Right lobe of liver (tissue), 4 donors: ENCODE data around the gene STBD1.

ENCODE experiments used
- POLR2A ChIP-seq: fragments of 450-650 bp; IDR thresholded peaks from one replicate; pipeline ENCODE4 v1.6.1; 2017; ENCODE audit warnings: antibody characterized with exemption, mild to moderate bottlenecking
- TF ChIP-seq, protein P1 (sequence below), 4 donors: fragments of 200-600 bp in 3 of 4; fragments of 450-650 bp in 1 of 4; IDR thresholded peaks; one replicate each; pipeline versions ENCODE4 v1.5.1 to v1.8.0; 2016 to 2022; ENCODE audit warnings: antibody characterized with exemption in 4 of 4, mild to moderate bottlenecking in 2 of 4
- donor health status: DM: no; HTN: no; CAD: no.
- donor health status: DM: no; HTN: no; CAD: no.
- donor health status: DM: no; HTN: yes; CAD: no.

DNA sequence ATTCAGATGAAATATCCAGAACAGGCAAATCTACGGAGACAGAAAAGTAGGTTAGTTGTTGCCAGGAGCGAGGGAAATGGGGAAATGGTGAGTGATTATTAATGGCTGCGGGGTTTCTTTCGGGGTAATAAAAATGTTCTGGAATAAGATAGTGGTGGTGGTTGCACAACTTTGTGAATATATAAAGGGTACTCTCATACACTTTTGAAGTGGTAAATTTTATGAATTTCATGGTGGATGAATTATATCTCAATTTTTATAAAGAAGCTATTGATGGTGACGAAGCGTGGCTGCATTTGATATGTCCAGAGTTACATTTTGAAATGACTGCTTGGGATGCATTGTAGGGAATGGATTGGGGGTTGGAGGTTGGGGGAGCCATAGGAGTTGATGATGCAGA lies 38.7 kb upstream of the STBD1 start:
- no peak for TF ChIP-seq POLR2A
- TF ChIP-seq, protein P1, sequence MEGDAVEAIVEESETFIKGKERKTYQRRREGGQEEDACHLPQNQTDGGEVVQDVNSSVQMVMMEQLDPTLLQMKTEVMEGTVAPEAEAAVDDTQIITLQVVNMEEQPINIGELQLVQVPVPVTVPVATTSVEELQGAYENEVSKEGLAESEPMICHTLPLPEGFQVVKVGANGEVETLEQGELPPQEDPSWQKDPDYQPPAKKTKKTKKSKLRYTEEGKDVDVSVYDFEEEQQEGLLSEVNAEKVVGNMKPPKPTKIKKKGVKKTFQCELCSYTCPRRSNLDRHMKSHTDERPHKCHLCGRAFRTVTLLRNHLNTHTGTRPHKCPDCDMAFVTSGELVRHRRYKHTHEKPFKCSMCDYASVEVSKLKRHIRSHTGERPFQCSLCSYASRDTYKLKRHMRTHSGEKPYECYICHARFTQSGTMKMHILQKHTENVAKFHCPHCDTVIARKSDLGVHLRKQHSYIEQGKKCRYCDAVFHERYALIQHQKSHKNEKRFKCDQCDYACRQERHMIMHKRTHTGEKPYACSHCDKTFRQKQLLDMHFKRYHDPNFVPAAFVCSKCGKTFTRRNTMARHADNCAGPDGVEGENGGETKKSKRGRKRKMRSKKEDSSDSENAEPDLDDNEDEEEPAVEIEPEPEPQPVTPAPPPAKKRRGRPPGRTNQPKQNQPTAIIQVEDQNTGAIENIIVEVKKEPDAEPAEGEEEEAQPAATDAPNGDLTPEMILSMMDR (IDR thresholded peaks at IDR 0.05) = no peak
